ENCODE results near the gene DTL. TPM values are rescaled to one million over a fixed set of nuclear protein-coding genes. Genes with fewer than 3 reads are reported as not detected.

The DTL gene
- total RNA-seq, 1 donor from 2014 or later = 11.6 TPM

- H3K4me3 Mint-ChIP-seq (ENCODE audit: unreplicated experiment) = no peak overlapping the region
- no peak overlapping the region for H3K27ac Mint-ChIP-seq (ENCODE audit: unreplicated experiment)
- H3K9me3 Mint-ChIP-seq (ENCODE audit: unreplicated experiment) = no peaks in the 10 kb centered on the region
- no peak for DNase-seq (ENCODE audit: low spot score)
- no peak for TF ChIP-seq CTCF (IDR thresholded peaks at IDR 0.05; ENCODE audit: unreplicated experiment)
- peaks cover 27% of the 10 kb centered on the region for H3K4me1 Mint-ChIP-seq (ENCODE audit: unreplicated experiment)
- H3K27me3 Mint-ChIP-seq (ENCODE audit: unreplicated experiment) = peaks cover 2% of the 10 kb centered on the region
- peaks cover 10% of the 10 kb centered on the region for H3K36me3 Mint-ChIP-seq (ENCODE audit: low read depth, unreplicated experiment)
Measured at GRCh38 chr1:212091438-212092121, 56.0 kb downstream of the DTL start.

- H3K27me3 Mint-ChIP-seq (ENCODE audit: unreplicated experiment) = peaks cover 2% of the 10 kb centered on the region
- H3K4me3 Mint-ChIP-seq (ENCODE audit: unreplicated experiment) = no peak overlapping the region
- H3K9me3 Mint-ChIP-seq (ENCODE audit: unreplicated experiment) = no peaks in the 10 kb centered on the region
- H3K36me3 Mint-ChIP-seq (ENCODE audit: low read depth, unreplicated experiment) = peaks cover 7% of the 10 kb centered on the region
- TF ChIP-seq CTCF (IDR thresholded peaks at IDR 0.05; ENCODE audit: unreplicated experiment) = no peak
- peaks cover 9% of the 10 kb centered on the region for H3K4me1 Mint-ChIP-seq (ENCODE audit: unreplicated experiment)
- H3K27ac Mint-ChIP-seq (ENCODE audit: unreplicated experiment) = no peak overlapping the region
- DNase-seq (ENCODE audit: low spot score) = no peak
Measured at GRCh38 chr1:212097360-212097759, 61.8 kb downstream of the DTL start.

GRCh38 chr1:212098310-212098709, 62.8 kb downstream of the DTL start:
- no peaks in the 10 kb centered on the region for H3K9me3 Mint-ChIP-seq (ENCODE audit: unreplicated experiment)
- no peak for DNase-seq (ENCODE audit: low spot score)
- no peak overlapping the region for H3K27ac Mint-ChIP-seq (ENCODE audit: unreplicated experiment)
- H3K4me1 Mint-ChIP-seq (ENCODE audit: unreplicated experiment) = peaks cover 9% of the 10 kb centered on the region
- peaks cover 2% of the 10 kb centered on the region for H3K27me3 Mint-ChIP-seq (ENCODE audit: unreplicated experiment)
- no peak for TF ChIP-seq CTCF (IDR thresholded peaks at IDR 0.05; ENCODE audit: unreplicated experiment)
- H3K36me3 Mint-ChIP-seq (ENCODE audit: low read depth, unreplicated experiment) = no peaks in the 10 kb centered on the region
- H3K4me3 Mint-ChIP-seq (ENCODE audit: unreplicated experiment) = no peak overlapping the region

GRCh38 chr1:212098771-212099170, 63.2 kb downstream of the DTL start:
- Mint-ChIP-seq H3K27me3 (ENCODE audit: unreplicated experiment) (peaks cover 2% of the 10 kb centered on the region), H3K27ac (ENCODE audit: unreplicated experiment) (peak overlapping the region; percentile 44), H3K9me3 (ENCODE audit: unreplicated experiment) (no peaks in the 10 kb centered on the region), H3K4me1 (ENCODE audit: unreplicated experiment) (peaks cover 9% of the 10 kb centered on the region), H3K4me3 (ENCODE audit: unreplicated experiment) (no peak overlapping the region), H3K36me3 (ENCODE audit: low read depth, unreplicated experiment) (no peaks in the 10 kb centered on the region)
- no peak for DNase-seq (ENCODE audit: low spot score)
- TF ChIP-seq CTCF (IDR thresholded peaks at IDR 0.05; ENCODE audit: unreplicated experiment) = no peak

- no peaks in the 10 kb centered on the region for H3K36me3 Mint-ChIP-seq (ENCODE audit: low read depth, unreplicated experiment)
- H3K27ac Mint-ChIP-seq (ENCODE audit: unreplicated experiment) = no peak overlapping the region
- H3K27me3 Mint-ChIP-seq (ENCODE audit: unreplicated experiment) = no peaks in the 10 kb centered on the region
- no peak for DNase-seq (ENCODE audit: low spot score)
- no peak for TF ChIP-seq CTCF (IDR thresholded peaks at IDR 0.05; ENCODE audit: unreplicated experiment)
- no peaks in the 10 kb centered on the region for H3K9me3 Mint-ChIP-seq (ENCODE audit: unreplicated experiment)
- H3K4me1 Mint-ChIP-seq (ENCODE audit: unreplicated experiment) = peaks cover 12% of the 10 kb centered on the region
- H3K4me3 Mint-ChIP-seq (ENCODE audit: unreplicated experiment) = no peak overlapping the region
Measured at GRCh38 chr1:212101251-212101650, 65.7 kb downstream of the DTL start.
